HEK293 (cell line): ENCODE results near the gene STUB1.
A peak's percentile ranks its signal among the peaks of the same experiment; 100 is the strongest.

Experiments
- GFI1B ChIP-seq: fragments of 450-650 bp; formaldehyde crosslinking; IDR thresholded peaks from 2 replicates; pipeline ENCODE4 v1.5.1; 2016; ENCODE audit warnings: missing biosample characterization, missing genetic modification characterization
- GLI2 ChIP-seq: fragments of 450-650 bp; formaldehyde crosslinking; IDR thresholded peaks from 2 replicates; pipeline ENCODE4; 2017; ENCODE audit warnings: missing biosample characterization, missing genetic modification characterization, low read depth, borderline replicate concordance
- HOXD13 ChIP-seq: sonication (generic); formaldehyde crosslinking; IDR thresholded peaks from 2 replicates; pipeline ENCODE4 v1.8.0; 2022; ENCODE audit warnings: missing genetic modification reagents, borderline replicate concordance
- KLF10 ChIP-seq: fragments of 450-650 bp; IDR thresholded peaks from 2 replicates; pipeline ENCODE4 v1.5.1; 2018; ENCODE audit warnings: missing biosample characterization, mild to moderate bottlenecking, missing genetic modification characterization
- MYNN ChIP-seq: fragments of 450-650 bp; formaldehyde crosslinking; IDR thresholded peaks from 2 replicates; pipeline ENCODE4 v1.5.1; 2016; ENCODE audit warnings: missing biosample characterization, missing genetic modification characterization, borderline replicate concordance
- TCF7L2 ChIP-seq: IDR thresholded peaks from 2 replicates; pipeline ENCODE4 v1.6.1; 2011; ENCODE audit warnings: low read depth, mild to moderate bottlenecking, inconsistent platforms, low read length, moderate library complexity, borderline replicate concordance
- YY2 ChIP-seq: fragments of 450-650 bp; formaldehyde crosslinking; IDR thresholded peaks from 2 replicates; pipeline ENCODE4 v1.5.1; 2016; ENCODE audit warnings: missing biosample characterization, missing genetic modification characterization
- ZBTB17 ChIP-seq: fragments of 450-650 bp; formaldehyde crosslinking; IDR thresholded peaks from 2 replicates; pipeline ENCODE4 v1.5.1; 2016; ENCODE audit warnings: missing biosample characterization, missing genetic modification characterization
- ZFP3 ChIP-seq: fragments of 450-650 bp; formaldehyde crosslinking; IDR thresholded peaks from 2 replicates; pipeline ENCODE4 v1.5.1; 2016; ENCODE audit warnings: low read depth, missing biosample characterization, missing genetic modification characterization
- ZIC2 ChIP-seq: fragments of 450-650 bp; formaldehyde crosslinking; IDR thresholded peaks from 2 replicates; pipeline ENCODE4 v1.5.1; 2016; ENCODE audit warnings: missing biosample characterization, missing genetic modification characterization
- ZNF140 ChIP-seq: fragments of 450-650 bp; formaldehyde crosslinking; IDR thresholded peaks from 2 replicates; pipeline ENCODE4 v1.5.1; 2016; ENCODE audit warnings: missing biosample characterization, missing genetic modification characterization
- ZNF16 ChIP-seq: fragments of 450-650 bp; formaldehyde crosslinking; IDR thresholded peaks from 2 replicates; pipeline ENCODE4 v1.5.1; 2016; ENCODE audit warnings: low read depth, missing biosample characterization, missing genetic modification characterization
- ZNF19 ChIP-seq: fragments of 450-650 bp; formaldehyde crosslinking; IDR thresholded peaks from 2 replicates; pipeline ENCODE4; 2016; ENCODE audit warnings: missing biosample characterization, missing genetic modification characterization, low read depth
- ZNF266 ChIP-seq: fragments of 450-650 bp; formaldehyde crosslinking; IDR thresholded peaks from 2 replicates; pipeline ENCODE4 v1.5.1; 2016; ENCODE audit warnings: missing biosample characterization, missing genetic modification characterization, low read depth
- ZNF350 ChIP-seq: fragments of 450-650 bp; formaldehyde crosslinking; IDR thresholded peaks from 2 replicates; pipeline ENCODE4 v1.5.0; 2017; ENCODE audit warnings: missing biosample characterization, mild to moderate bottlenecking, missing genetic modification characterization
- ZNF416 ChIP-seq: fragments of 450-650 bp; formaldehyde crosslinking; IDR thresholded peaks from 2 replicates; pipeline ENCODE4 v1.5.1; 2016; ENCODE audit warnings: missing biosample characterization, missing genetic modification characterization
- ZNF423 ChIP-seq: fragments of 450-650 bp; formaldehyde crosslinking; IDR thresholded peaks from 2 replicates; pipeline ENCODE4 v1.5.1; 2016; ENCODE audit warnings: missing biosample characterization, missing genetic modification characterization
- ZNF433 ChIP-seq: fragments of 450-650 bp; formaldehyde crosslinking; IDR thresholded peaks from 2 replicates; pipeline ENCODE4 v1.5.1; 2016; ENCODE audit warnings: missing biosample characterization, missing genetic modification characterization, low read depth
- ZNF510 ChIP-seq: fragments of 450-650 bp; formaldehyde crosslinking; IDR thresholded peaks from 2 replicates; pipeline ENCODE4 v1.5.1; 2018; ENCODE audit warnings: mild to moderate bottlenecking, missing genetic modification characterization, missing biosample characterization; ENCODE audit not compliant: insufficient replicate concordance
- ZNF571 ChIP-seq: fragments of 450-650 bp; formaldehyde crosslinking; IDR thresholded peaks from 2 replicates; pipeline ENCODE4 v1.5.0; 2017; ENCODE audit warnings: missing biosample characterization, missing genetic modification characterization
- ZNF658 ChIP-seq: fragments of 450-650 bp; formaldehyde crosslinking; IDR thresholded peaks from 2 replicates; pipeline ENCODE4; 2016; ENCODE audit warnings: missing biosample characterization, missing genetic modification characterization
- ZNF677 ChIP-seq: fragments of 450-650 bp; IDR thresholded peaks from 2 replicates; pipeline ENCODE4 v1.5.0; 2018; ENCODE audit warnings: missing biosample characterization, mild to moderate bottlenecking, missing genetic modification characterization, moderate library complexity
- ZNF76 ChIP-seq: fragments of 450-650 bp; formaldehyde crosslinking; IDR thresholded peaks from 2 replicates; pipeline ENCODE4; 2016; ENCODE audit warnings: low read depth, missing biosample characterization, missing genetic modification characterization, borderline replicate concordance
- ZNF777 ChIP-seq: fragments of 450-650 bp; formaldehyde crosslinking; IDR thresholded peaks from 2 replicates; pipeline ENCODE4 v1.5.1; 2017; ENCODE audit warnings: missing biosample characterization, missing genetic modification characterization, borderline replicate concordance
- ZNF785 ChIP-seq: fragments of 450-650 bp; formaldehyde crosslinking; IDR thresholded peaks from 2 replicates; pipeline ENCODE4 v1.5.1; 2016; ENCODE audit warnings: missing biosample characterization, missing genetic modification characterization
- ZNF843 ChIP-seq: fragments of 450-650 bp; formaldehyde crosslinking; IDR thresholded peaks from 2 replicates; pipeline ENCODE4 v1.5.1; 2016; ENCODE audit warnings: missing biosample characterization, missing genetic modification characterization
- TF ChIP-seq, protein P1 (sequence below): fragments of 450-650 bp; formaldehyde crosslinking; IDR thresholded peaks from 2 replicates; pipeline ENCODE4 v1.5.1; 2016; ENCODE audit warnings: missing biosample characterization, missing genetic modification characterization
- TF ChIP-seq, protein P2 (sequence below): fragments of 450-650 bp; formaldehyde crosslinking; IDR thresholded peaks from 2 replicates; pipeline ENCODE4 v1.5.1; 2016; ENCODE audit warnings: missing biosample characterization, missing genetic modification characterization
- TF ChIP-seq, protein P3 (sequence below): fragments of 450-650 bp; formaldehyde crosslinking; IDR thresholded peaks from 2 replicates; pipeline ENCODE4 v1.5.1; 2016; ENCODE audit warnings: missing biosample characterization, missing genetic modification characterization
- TF ChIP-seq, protein P4 (sequence below): fragments of 450-650 bp; formaldehyde crosslinking; IDR thresholded peaks from 2 replicates; pipeline ENCODE4 v1.5.1; 2016; ENCODE audit warnings: missing biosample characterization, missing genetic modification characterization
- TF ChIP-seq, protein P5 (sequence below): fragments of 450-650 bp; formaldehyde crosslinking; conservative IDR thresholded peaks from 2 replicates; pipeline ENCODE4 v1.5.1; 2016; ENCODE audit warnings: low read depth, missing biosample characterization, missing genetic modification characterization

Gene STUB1

DNA sequence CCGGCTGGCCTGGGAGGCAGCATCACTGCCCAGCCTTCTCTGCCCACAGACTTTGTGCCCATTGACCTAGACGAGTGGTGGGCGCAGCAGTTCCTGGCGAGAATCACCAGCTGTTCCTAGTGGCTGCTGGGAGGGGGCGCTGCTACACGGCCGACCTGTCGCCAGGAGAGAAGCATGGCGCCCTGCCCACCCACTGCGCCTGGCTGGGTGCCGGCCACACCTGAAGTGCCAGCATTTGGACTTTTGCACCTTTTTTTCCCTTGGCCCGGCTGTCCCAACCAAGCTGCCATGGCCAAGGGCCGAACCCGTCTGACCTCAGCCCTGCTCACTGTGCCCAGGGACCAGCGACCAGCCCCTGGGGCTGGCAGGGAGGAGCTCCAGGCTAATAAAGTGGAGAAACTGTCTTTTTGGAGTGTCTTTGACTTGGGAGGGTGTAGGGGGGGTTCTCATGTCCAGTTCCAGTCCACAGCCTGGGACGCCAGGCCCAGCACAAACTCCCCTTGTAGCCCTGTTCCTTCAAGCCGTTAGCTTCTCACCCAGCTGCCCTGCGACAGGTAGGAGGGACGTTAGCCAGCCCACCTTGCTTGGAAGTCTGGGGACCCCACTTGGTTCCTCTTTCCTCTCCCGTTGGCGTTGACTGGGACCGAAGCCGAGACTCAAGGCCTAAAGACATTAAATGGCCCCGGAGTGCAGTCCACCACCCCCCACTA lies 32.0 kb upstream of the STUB1 start (continued):
- TF ChIP-seq ZNF76 (tag by site-specific recombination): no peak
- no peak for TF ChIP-seq ZNF658
- TF ChIP-seq GFI1B (tag by site-specific recombination): no peak
- TF ChIP-seq ZNF416 (tag by site-specific recombination): no peak
- no peak for TF ChIP-seq ZNF140 (tag by site-specific recombination)
- no peak for TF ChIP-seq ZNF777 (tag by site-specific recombination)
- TF ChIP-seq ZNF785 (tag by site-specific recombination): 0 out of 2 replicates have a peak, but pooled peaks have one; percentile 20
- TF ChIP-seq, protein P1, sequence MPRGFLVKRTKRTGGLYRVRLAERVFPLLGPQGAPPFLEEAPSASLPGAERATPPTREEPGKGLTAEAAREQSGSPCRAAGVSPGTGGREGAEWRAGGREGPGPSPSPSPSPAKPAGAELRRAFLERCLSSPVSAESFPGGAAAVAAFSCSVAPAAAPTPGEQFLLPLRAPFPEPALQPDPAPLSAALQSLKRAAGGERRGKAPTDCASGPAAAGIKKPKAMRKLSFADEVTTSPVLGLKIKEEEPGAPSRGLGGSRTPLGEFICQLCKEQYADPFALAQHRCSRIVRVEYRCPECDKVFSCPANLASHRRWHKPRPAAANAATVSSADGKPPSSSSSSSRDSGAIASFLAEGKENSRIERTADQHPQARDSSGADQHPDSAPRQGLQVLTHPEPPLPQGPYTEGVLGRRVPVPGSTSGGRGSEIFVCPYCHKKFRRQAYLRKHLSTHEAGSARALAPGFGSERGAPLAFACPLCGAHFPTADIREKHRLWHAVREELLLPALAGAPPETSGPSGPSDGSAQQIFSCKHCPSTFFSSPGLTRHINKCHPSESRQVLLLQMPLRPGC (tag by site-specific recombination): no peak; the same call in 1 of the 2 replicates
- no peak for TF ChIP-seq ZFP3 (tag by site-specific recombination)
- TF ChIP-seq, protein P2, sequence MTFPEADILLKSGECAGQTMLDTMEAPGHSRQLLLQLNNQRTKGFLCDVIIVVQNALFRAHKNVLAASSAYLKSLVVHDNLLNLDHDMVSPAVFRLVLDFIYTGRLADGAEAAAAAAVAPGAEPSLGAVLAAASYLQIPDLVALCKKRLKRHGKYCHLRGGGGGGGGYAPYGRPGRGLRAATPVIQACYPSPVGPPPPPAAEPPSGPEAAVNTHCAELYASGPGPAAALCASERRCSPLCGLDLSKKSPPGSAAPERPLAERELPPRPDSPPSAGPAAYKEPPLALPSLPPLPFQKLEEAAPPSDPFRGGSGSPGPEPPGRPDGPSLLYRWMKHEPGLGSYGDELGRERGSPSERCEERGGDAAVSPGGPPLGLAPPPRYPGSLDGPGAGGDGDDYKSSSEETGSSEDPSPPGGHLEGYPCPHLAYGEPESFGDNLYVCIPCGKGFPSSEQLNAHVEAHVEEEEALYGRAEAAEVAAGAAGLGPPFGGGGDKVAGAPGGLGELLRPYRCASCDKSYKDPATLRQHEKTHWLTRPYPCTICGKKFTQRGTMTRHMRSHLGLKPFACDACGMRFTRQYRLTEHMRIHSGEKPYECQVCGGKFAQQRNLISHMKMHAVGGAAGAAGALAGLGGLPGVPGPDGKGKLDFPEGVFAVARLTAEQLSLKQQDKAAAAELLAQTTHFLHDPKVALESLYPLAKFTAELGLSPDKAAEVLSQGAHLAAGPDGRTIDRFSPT (tag by site-specific recombination): peak; percentile 95
- no peak for TF ChIP-seq GLI2 (tag by site-specific recombination)
- TF ChIP-seq ZNF19 (tag by site-specific recombination): no peak
- TF ChIP-seq ZNF423 (tag by site-specific recombination): peak; percentile 58; the same call in 1 of the 2 replicates
- TF ChIP-seq ZNF16: no peak
- TF ChIP-seq, protein P3, sequence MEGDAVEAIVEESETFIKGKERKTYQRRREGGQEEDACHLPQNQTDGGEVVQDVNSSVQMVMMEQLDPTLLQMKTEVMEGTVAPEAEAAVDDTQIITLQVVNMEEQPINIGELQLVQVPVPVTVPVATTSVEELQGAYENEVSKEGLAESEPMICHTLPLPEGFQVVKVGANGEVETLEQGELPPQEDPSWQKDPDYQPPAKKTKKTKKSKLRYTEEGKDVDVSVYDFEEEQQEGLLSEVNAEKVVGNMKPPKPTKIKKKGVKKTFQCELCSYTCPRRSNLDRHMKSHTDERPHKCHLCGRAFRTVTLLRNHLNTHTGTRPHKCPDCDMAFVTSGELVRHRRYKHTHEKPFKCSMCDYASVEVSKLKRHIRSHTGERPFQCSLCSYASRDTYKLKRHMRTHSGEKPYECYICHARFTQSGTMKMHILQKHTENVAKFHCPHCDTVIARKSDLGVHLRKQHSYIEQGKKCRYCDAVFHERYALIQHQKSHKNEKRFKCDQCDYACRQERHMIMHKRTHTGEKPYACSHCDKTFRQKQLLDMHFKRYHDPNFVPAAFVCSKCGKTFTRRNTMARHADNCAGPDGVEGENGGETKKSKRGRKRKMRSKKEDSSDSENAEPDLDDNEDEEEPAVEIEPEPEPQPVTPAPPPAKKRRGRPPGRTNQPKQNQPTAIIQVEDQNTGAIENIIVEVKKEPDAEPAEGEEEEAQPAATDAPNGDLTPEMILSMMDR: peak; percentile 94
- TF ChIP-seq ZNF350: no peak
- TF ChIP-seq ZNF266: no peak
- no peak for TF ChIP-seq ZNF433 (tag by site-specific recombination)
- no peak for TF ChIP-seq MYNN
- no peak for TF ChIP-seq TCF7L2
- TF ChIP-seq ZIC2 (tag by site-specific recombination): peak; percentile 84
- TF ChIP-seq ZNF571 (tag by site-specific recombination): no peak
- TF ChIP-seq ZBTB17 (tag by site-specific recombination): no peak
- no peak for TF ChIP-seq HOXD13 (CRISPR knock-in tag)
- TF ChIP-seq, protein P4, sequence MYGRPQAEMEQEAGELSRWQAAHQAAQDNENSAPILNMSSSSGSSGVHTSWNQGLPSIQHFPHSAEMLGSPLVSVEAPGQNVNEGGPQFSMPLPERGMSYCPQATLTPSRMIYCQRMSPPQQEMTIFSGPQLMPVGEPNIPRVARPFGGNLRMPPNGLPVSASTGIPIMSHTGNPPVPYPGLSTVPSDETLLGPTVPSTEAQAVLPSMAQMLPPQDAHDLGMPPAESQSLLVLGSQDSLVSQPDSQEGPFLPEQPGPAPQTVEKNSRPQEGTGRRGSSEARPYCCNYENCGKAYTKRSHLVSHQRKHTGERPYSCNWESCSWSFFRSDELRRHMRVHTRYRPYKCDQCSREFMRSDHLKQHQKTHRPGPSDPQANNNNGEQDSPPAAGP (tag by site-specific recombination): peak; percentile 59
- TF ChIP-seq YY2 (tag by site-specific recombination): peak; percentile 74; the same call in 1 of the 2 replicates
- no peak for TF ChIP-seq ZNF510
- TF ChIP-seq ZNF843 (tag by site-specific recombination): no peak
- TF ChIP-seq KLF10 (tag by site-specific recombination): peak; percentile 36; the same call in 1 of the 2 replicates
- TF ChIP-seq ZNF677: no peak
- TF ChIP-seq, protein P5, sequence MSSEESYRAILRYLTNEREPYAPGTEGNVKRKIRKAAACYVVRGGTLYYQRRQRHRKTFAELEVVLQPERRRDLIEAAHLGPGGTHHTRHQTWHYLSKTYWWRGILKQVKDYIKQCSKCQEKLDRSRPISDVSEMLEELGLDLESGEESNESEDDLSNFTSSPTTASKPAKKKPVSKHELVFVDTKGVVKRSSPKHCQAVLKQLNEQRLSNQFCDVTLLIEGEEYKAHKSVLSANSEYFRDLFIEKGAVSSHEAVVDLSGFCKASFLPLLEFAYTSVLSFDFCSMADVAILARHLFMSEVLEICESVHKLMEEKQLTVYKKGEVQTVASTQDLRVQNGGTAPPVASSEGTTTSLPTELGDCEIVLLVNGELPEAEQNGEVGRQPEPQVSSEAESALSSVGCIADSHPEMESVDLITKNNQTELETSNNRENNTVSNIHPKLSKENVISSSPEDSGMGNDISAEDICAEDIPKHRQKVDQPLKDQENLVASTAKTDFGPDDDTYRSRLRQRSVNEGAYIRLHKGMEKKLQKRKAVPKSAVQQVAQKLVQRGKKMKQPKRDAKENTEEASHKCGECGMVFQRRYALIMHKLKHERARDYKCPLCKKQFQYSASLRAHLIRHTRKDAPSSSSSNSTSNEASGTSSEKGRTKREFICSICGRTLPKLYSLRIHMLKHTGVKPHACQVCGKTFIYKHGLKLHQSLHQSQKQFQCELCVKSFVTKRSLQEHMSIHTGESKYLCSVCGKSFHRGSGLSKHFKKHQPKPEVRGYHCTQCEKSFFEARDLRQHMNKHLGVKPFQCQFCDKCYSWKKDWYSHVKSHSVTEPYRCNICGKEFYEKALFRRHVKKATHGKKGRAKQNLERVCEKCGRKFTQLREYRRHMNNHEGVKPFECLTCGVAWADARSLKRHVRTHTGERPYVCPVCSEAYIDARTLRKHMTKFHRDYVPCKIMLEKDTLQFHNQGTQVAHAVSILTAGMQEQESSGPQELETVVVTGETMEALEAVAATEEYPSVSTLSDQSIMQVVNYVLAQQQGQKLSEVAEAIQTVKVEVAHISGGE (tag by site-specific recombination): no peak
